NCI-H345 treated with DMSO at 0.1 percent for 48 hours (cell line): ENCODE results near the gene COMMD9.
A peak's percentile ranks its signal among the peaks of the same experiment; 100 is the strongest.
"Not testable (repeated sequence)": the region's sequence is repeated elsewhere in the genome, so short reads cannot be mapped to it uniquely, and the experiment has no call there.

ENCODE experiments used
- DNase-seq: peaks from one replicate; lab custom pipeline; 2025; ENCODE audit not compliant: unreplicated experiment; lab: John Stamatoyannopoulos, UW

COMMD9 gene

DNA sequence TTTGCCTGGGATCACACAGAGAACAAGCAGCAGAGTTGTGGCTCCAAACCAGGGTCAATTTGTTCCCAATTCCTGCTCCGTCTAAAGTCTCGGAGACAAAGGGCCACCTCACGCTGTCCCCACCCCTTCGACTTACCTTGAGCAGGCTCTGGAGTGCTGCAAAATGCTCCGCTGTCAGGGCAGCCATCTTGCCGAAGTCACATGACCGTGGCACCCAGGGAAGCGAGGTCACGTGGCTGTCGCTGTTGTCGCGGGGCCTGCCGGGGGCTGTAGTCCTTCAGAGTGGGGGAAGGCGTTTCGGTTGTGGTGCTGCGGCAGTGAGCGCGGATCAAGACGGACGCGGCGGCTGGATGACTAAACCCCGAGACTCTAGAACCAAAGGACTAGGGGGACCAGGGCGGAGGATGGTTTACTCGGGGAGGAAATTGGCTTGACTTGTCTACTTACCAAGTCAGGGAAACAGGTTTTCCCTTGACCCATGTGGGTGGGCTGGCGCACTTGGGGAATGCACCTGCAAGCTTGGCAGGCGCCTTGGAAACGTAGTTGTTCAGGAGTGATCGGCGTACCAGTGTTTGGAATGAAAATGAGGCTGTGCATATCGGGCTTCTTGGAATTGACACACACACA, at the start of gene COMMD9:
Gene COMMD9, minus strand, starts transcription at position 199 of the 627 bp plus-strand sequence. Its CDS starts 12 bp downstream, at position 187.
- DNase-seq = peak; percentile 89

DNA sequence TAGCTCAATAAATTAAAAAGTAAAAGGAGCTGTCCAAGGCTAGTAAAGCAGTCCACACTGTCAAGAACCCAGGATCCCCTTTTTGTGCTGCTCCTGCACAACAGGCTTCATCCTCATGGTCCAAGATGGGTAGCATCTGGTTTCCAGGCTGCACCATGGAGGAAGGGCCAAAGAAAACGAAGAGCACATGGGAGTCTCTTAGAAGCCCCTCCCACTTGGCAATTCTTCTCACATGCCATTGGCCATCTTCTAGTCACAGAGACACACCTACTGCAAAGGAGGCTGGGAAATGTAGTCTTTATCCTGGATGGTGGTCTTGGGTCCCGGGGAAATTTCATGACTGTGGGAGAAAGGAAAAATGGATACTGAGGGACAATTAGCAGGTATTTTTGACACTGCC, 44.7 kb upstream of the COMMD9 start:
- DNase-seq = no peak

DNA sequence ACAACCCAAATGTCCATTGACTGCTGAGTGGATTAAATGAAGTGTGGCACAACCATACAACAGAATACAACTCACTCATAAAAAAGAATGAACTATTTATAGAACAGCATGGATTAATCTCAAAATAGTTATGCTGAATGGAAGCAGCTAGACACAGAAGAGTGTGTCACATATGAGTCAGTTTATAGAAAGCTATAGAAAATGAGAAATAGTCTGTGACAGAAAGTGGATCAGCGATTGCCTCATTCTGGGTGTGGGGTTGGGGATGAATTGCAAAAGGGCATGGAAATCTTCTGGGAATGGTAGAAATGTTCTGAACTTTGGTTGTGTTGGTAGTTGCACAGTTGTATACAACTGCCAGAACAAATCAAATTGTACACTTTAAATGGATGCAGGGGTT, 44.2 kb upstream of the COMMD9 start:
- no peak for DNase-seq

DNA sequence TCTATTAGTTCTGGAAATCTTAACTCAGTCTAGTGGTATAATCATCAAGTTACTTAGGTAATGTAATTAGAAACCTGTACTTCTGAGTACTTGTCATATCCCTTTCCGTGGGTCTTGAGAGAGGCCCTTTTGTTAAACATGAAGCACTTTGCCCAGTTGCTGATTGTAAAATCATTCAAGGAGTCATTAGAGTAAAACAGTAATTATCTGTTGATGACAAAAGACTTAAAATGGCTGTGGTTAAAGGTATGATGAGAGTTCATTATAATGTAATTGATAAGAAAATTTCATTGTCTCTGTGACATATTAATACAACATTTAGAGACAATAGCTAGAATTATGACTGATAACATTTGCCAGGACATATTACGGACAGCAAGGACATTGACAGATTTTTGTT, 41.2 kb upstream of the COMMD9 start:
- DNase-seq = no peak

DNA sequence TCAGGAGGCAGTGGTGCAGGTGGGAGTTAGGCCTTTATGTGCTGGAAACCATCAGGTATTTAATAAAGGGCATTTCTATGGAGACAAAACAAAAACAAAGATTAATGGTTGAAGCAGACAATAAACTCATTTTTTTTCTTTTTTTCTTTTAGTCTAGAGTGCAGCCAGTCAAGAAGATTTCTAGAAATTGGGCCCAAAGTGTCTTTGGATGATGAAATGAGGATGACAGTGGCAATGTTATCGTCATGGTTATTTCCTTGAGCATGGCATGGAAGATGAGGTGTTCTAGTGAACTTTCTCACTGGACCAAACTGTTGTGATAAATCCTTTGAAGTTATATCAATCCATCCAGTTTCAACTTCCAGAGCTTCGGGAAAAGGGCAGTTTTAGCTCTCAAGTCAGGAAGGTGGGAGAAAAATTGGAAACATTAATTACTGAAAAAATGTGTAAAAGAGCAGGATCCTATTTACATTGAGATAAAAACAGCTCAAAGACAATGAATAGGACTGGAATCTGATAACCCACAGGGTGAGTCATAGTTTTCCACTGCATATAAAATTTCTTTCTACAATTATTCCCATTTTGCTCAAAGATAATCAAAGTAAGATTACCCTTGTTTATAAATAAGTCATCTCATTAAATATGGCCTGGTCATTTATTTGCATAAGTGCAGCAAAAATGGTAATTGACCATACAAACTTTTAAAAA, 39.9 kb upstream of the COMMD9 start:
- DNase-seq = no peak

DNA sequence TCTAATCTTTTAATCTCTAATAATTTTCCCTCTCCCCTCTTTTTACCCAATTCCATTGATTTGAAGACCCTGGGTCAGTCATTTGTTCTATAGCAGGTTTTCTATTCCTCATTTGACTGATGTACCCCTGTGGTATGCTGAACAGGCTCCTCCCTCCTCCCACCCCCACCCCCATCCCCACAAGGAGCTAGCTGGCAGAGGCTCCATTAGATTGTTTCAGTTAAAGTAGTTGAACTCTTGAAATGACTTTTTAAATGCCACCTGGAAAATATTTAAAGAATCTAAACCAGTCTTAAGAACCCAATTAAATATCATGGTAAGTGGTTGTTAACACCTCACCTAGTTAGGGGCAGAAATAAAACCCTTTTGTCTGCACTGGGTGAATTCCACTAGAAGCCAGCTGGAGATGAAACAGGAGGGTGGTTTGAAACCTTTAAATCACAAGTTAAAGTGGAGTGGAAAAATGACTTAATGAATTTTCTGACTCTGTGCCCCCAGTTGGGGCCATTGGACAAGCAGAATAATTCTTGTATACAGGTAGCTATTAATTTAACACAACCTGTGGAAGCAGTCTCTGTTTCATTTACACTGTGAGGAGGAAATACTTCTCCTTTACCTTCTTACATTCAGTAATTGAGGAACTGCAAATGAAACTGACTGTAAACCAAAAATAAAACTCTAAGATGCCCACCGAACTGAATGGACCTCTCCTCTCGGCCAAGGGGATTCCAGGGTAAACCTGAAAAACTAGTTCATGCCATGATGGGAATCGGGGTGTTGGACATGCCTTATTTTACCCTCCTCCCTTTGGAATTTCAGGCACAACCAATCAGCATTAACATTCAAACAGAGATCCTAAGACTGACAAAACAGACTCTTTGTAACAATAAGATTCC, 37.5 kb upstream of the COMMD9 start:
- no peak for DNase-seq

DNA sequence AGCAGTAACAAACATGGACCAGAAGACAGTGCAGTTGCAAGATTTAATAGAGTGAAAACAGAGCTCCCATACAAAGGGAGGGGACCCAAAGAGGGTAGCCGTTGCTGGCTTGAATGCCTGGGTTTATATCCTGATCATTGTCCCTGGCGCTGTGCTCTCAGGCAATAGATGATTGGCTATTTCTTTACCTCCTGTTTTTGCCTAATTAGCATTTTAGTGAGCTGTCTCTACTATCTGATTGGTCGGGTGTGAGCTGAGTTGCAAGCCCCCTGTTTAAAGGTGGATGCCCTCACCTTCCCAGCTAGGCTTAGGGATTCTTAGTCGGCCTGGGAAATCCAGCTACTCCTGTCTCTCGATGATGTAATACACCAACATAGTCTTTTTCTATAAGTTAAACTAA, 36.2 kb upstream of the COMMD9 start:
- DNase-seq = not testable (repeated sequence)

DNA sequence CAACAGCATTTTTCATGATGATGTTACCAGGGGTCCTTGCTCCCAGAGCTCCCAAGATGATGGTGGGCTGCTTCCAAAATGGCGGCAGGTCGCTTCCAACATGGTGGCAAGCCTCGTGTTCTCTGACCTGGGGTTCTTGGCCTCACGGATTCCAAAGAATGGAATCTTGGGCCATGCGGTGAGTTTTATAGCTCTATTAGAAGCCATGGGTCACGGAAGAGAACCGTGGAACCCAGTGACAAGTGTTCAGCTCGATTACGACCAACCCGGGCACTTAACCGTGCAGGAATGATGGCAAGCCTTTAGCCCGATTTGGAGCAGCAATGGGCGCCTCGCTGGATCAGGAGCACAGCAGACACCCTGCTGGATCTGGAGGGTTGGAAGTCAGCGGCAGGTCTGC, 35.7 kb upstream of the COMMD9 start:
- not testable (repeated sequence) for DNase-seq

DNA sequence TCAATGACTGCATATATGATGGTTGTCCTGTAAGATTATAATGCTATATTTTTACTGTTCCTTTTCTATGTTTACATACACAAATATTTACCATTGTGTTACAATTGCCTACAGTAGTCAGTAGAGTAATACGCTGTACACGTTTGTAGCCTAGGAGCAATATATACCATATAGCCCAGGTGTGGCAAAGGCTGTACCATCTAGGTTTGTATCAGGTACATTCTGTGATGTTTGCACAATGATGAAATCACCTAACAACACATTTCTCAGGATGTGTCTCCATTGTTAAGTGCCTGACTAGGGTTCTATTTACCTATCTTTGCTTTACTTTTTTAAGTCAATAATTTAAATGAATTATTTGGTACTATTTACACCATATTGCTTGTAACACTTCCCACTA, 28.8 kb upstream of the COMMD9 start:
- no peak for DNase-seq

DNA sequence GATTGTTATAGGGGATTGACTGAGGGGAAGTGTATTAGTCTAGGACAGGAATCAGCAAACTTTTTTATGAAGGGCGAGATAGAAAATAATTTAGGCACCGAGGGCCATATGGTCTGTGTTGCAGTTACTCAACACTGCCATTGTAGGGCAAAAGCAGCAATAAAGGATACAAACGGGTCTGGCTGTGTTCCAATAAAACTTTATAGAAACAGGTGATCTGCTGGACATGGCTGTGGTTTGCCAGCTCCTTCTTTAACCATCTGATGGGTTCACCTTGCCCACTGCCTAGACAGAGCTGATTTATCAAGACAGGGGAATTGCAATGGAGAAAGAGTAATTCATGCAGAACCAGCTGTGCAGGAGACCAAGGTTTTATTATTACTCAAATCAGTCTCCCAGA, 26.8 kb upstream of the COMMD9 start:
- no peak for DNase-seq

DNA sequence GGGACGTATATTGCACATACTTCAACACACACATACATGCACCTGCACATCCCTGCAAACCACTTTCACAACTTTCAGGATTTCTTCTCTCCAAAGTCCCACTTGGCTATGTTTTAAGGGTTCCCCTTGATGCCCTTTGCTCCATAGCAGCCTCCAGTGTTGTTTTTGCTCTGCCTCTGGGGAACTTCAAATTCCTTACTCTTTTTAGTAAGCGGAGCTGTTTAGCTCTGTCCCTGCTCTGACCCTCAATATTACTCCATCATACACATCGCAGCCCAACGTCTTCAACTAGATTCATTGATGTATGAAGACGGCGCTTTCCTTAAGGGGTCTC, 25.2 kb upstream of the COMMD9 start:
- DNase-seq = no peak

DNA sequence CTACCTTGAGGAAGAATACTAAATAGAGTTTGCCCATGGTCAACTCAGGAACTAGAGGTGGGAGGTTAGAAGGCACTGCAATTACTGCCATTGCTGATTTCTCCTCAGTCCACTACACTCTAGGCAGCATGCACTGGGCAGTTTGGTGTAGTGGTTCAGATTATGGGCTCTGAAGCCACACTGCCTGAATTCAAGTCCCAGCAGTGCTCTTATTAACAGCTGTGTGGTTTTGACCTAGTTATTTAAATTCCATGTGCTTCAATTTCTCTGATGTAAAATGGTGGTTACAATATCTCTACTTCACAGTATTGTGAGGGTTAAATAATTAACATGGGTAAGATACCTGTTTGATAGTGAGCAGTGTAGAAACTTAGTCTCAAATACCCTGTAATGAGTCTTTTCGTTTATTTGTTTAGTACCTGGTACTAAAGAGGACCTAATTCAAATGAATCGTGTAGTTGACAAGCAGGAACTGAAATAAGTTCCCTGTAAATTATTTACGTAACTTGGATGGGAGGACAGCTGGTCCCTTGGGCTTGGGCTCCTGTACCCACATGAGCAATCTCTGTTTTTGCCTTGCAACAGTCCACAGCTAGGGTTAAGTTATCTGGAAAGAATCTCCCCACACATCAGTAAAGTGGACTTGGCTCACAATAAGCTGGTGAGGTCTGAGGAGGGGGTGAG, 24.7 kb upstream of the COMMD9 start:
- DNase-seq = no peak

DNA sequence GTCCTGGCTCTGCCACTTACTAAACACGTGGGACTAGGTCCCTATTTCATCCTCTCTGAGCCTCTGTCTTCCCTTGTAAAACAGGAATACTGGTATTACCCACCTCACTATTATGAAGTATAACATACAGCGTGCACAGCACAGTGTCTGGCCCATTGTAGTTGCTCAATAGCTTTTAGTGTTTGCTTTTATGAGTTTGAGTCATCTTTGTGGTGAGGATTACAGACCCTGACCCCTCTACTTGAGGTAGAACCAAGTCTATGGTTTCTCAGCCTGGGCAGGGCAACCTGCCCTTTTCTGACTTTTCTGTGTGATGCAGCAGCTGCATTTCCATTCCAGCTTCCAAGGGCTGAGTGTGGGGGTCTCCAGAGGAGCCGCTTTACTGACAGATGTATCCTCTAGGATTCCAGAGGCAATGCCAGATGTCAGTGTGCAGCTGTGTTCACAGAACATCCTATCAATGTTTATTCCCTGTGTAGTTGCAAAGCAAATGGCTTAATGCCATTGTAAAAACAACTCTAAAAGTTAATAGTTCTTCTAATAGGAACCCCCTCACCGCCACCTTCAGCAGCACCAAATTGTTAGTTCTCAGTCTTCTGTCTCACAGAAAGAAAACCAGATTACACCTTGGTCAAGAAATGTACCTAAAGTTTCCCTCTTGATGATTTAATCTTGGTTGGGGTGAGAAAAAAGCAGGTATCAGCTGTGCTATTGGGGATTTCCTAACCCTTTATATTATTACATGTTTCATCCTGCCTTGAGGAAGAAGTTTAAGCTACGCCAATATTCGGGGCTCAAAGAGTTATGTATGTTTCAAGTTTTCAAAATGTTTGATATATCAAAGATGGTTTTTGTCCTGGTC, 23.6 kb upstream of the COMMD9 start:
- no peak for DNase-seq

DNA sequence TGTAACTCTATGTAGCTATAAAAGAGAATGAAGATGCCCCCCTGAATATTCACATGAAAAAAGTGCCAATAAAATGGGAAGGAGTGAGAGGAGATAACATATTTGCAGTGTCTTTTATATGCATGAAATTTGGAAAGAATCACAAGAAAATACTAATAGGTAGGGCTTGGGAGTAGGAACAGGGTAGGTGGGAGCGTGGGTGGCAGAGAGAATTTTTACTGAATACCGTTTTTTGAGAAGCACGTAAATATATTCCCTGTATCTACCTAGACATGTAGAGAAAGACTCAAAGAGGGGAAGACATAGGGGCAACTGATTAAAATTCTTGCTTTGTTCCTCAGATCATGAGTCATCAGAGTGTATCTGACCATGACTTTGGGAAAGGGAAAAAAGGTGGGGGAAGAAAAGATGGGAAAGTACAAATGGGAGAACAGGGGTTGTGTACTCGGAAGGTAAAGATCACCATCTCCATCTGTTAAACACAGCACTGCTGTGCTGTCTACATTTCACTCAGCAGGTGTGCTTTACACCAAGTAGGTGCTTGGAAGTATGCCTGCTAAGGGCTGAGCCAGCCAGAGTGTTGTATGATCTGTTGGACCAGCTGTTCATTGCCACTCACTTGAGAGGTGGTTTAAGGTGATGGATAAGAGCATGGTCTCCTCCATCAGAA, 22.8 kb upstream of the COMMD9 start:
- DNase-seq = peak; percentile 20

DNA sequence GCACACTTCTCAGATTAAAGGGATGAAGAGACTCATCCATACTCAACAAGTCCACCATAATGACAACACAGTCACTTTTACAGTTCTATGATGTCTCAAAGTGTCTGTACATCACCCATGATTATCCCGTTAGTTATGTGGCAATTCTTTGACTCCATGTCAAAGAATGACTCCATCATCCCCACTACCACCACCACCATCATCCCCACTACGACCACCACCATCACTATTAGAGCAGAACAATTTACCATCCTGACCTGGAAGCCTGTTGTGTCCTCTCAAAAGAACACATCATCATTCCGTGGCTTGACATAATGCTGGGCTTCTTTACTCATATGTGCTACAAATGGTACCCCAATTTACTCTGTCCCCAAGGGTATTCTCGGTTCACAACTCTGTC, 20.6 kb upstream of the COMMD9 start:
- DNase-seq = no peak

DNA sequence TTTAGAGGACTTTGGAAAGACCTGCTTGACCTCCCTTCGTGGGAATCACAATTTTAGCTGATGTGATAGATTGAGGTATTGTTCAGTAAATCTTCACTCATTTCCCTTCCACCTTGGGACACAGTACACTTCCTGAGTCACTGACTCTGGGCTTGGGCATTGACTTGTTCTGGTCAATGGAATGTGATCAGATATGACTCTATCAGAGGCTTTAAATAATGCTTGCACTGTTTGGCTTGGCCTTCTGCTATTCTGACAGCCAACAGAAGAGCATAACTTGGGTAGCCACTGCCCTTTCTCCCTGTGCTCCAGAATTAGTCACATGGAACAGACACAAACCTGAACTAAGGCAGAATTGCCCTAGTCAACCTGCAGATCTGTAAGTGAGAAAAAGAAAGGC, 19.4 kb upstream of the COMMD9 start:
- no peak for DNase-seq

DNA sequence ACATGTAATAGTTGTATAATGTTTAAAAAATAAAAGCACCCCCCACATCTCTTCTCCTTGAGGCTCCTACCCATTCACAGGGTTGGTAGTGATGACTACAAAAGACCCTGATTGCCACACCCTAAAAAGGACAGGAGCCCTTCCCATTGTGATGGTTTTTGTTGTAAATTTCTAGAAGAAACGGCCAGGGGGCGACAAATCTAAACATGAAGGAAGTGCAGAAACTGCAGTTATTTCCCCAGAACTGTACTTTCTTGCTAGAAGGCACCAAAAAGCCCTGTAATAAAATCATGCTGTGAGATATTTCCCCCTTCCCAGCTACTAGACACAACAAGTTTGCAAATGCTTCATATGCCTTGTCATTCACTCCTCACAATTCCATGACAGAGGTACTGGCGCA, 17.7 kb upstream of the COMMD9 start:
- DNase-seq = no peak

DNA sequence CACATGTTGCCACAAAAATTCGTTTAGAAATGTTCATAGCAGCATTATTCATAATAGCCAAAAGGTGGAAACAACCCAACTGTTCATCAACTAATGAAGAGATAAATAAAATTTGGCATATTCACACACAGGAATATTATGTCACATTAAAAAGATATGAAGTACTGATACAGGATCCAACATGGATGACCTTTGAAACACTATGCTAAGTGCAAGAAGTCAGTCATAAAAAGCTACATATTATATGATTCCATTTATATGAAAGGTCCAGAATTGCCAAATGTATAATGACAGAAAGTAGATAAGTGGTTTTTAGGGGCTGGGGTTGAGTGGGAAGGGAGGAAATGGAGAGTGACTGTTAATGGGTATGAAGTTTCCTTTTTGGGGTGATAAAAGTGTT, 15.8 kb upstream of the COMMD9 start:
- DNase-seq = no peak

DNA sequence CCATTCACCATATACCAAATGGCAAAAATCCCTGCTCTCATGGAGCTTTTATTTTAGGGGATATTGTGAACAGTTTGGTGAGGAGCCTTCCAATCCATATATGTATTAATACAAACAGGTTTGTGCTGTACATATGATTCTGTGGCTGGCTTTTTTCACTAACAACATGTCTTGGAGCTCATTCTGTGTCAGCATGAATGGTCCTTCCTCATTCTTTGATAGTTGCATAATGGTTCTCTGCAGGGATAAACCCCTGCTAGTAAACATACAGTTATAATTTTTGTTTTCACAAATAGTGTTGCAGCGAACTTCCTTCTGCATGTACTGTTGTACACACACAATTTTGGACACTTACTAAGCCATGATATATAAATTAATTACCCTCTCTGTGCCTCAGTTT, 15.1 kb upstream of the COMMD9 start:
- DNase-seq = no peak

DNA sequence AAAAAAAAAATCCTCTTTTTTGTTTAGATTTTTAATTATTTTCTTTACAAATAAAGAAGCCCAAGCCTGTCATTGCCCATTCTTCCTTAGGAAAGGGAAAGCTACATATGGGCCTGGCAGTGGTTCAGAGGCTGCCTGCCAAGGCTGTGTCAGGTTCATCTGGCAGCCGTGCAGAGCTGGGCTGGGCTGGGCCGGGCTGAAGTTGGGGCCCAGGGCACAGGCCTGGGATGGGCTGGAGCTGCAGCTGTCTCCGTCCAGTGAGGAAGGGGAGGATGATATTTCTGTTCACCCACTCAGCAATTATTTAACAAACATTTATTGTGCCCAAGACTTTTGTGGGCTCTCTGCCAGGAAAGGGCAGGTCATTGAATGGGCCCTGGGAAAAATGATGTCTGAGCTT, 11.4 kb upstream of the COMMD9 start:
- no peak for DNase-seq
